ENCODE measurements around the gene SMCO4. TPM values are rescaled to one million over a fixed set of nuclear protein-coding genes. Genes with fewer than 3 reads are reported as not detected.

SMCO4 gene
- total and polyA plus RNA-seq, 2 experiments from 2014 or later = 62.9 to 85.4 TPM

DNA sequence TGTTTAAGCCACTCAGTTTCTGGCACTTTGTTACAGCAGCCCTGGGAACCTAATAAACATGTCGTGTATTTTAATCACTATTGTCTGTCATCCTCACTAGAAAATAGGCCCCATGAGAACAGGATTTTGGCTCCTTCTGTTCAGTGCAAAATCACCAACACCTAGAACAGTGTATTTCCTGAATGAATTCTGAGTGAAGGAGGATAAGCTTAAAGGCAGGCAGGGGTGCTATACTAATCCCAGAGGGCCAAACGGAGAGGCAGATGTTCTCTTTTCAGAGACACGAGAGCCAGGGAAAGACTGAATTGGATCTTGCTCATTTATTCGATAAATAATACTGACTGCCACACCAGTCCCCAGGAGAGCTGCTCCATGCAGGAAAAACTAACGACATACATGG lies 10.4 kb downstream of the SMCO4 start:
- TF ChIP-seq, protein P1, sequence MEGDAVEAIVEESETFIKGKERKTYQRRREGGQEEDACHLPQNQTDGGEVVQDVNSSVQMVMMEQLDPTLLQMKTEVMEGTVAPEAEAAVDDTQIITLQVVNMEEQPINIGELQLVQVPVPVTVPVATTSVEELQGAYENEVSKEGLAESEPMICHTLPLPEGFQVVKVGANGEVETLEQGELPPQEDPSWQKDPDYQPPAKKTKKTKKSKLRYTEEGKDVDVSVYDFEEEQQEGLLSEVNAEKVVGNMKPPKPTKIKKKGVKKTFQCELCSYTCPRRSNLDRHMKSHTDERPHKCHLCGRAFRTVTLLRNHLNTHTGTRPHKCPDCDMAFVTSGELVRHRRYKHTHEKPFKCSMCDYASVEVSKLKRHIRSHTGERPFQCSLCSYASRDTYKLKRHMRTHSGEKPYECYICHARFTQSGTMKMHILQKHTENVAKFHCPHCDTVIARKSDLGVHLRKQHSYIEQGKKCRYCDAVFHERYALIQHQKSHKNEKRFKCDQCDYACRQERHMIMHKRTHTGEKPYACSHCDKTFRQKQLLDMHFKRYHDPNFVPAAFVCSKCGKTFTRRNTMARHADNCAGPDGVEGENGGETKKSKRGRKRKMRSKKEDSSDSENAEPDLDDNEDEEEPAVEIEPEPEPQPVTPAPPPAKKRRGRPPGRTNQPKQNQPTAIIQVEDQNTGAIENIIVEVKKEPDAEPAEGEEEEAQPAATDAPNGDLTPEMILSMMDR (IDR thresholded peaks at IDR 0.05; ENCODE audit: low read depth, low read length) = no peak
- Histone ChIP-seq H3K36me3 (no peaks in the 10 kb centered on the region), H3K4me3 (no peak overlapping the region), H3K4me1 (ENCODE audit: low read depth) (peaks cover 87% of the 10 kb centered on the region), H3K9me3 (ENCODE audit: low read depth) (no peaks in the 10 kb centered on the region), H3K27me3 (no peaks in the 10 kb centered on the region), H3K27ac (peak overlapping the region; percentile 96)
- no peak for DNase-seq (ENCODE audit: low read depth in 1 of 2, low spot score in 1 of 2)

DNA sequence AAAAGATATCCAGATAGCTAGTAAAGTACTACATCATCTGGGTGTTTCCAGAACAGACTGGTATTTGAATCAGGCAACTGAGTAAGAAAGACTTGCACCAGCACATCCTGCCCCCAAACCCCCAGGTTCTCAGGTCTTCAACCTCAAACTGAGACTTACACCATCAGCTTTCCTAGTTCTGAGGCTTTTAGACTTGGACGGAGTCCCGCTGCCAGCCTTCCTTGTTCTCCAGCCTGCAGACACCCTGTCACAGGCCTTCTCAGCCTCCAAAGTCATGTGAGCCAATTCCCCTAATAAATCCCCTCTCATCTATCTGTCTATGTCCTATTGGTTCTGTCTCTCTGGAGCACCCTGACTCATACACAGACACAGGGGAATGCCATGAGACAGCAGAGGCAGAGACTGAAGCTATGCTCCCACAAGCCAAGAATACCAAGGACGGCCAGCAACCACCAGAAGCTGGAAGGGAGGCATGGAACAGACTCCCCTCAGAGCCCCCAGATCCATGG lies 10.9 kb downstream of the SMCO4 start:
- H3K36me3 ChIP-seq = no peaks in the 10 kb centered on the region
- no peaks in the 10 kb centered on the region for H3K9me3 ChIP-seq (ENCODE audit: low read depth)
- peaks cover 86% of the 10 kb centered on the region for H3K4me1 ChIP-seq (ENCODE audit: low read depth)
- H3K27ac ChIP-seq = peak overlapping the region; percentile 96
- H3K4me3 ChIP-seq = no peak overlapping the region
- DNase-seq (ENCODE audit: low read depth in 1 of 2, low spot score in 1 of 2) = peak in 1 of 2 donors; percentile 19
- H3K27me3 ChIP-seq = no peaks in the 10 kb centered on the region
- TF ChIP-seq, protein P1 (IDR thresholded peaks at IDR 0.05; ENCODE audit: low read depth, low read length) = no peak

DNA sequence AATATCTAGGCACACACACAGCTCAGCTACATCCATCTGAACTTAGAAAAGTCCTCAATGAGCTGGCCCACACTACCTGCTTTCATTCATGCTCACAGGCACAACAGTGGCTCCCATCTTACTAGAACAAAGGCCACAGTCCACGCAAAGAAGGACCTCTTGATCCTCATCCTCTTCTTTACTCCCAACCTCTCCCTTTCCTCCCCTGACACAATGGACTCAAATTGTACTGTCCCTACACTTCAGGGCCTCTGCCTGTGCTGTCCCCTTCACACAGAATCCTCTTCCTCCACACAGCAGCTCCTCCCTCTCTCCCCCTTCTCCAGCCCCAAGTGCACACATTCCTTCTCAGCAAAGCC lies 12.7 kb downstream of the SMCO4 start:
- TF ChIP-seq, protein P1 (IDR thresholded peaks at IDR 0.05; ENCODE audit: low read depth, low read length) = no peak
- H3K27ac ChIP-seq = peak overlapping the region; percentile 96
- DNase-seq (ENCODE audit: low read depth in 1 of 2, low spot score in 1 of 2) = no peak

DNA sequence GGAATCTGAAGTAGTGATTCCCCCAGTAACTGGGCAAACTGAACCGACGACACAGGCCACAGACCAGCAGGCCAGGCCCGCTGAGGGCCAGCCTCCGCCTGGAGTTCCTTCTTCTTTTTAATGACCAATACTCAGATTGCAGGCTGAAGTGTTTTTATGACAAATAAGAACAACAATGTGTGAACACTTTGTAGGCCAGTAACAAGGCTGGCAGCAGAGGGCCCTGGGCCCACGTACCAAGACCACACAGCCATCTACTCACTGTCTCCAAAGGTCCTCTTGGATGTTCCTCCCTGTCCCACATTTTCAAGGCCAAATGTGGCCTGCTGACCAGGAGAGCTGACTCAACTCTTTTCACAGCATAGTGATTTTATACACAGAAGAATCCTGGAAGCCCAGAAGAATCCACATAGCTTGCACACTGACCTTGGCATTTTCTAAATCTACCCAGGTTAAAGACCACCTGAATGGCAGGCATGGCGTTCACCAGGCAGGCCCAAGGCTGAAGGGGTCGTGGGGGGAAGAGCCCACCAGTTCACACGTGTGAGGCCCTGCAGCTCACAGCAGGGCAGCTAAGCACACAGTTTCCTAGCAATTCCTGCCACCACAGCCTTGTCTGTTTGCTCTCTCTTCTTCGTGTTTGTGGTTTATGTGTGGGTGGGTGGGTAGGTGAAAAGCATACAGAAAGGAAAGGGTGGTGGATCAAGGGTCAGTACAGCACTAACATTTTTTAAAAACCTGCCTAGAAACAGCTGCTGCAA lies 13.3 kb downstream of the SMCO4 start:
- TF ChIP-seq, protein P1 (IDR thresholded peaks at IDR 0.05; ENCODE audit: low read depth, low read length) = no peak
- Histone ChIP-seq H3K27ac (peak overlapping the region; percentile 96), H3K27me3 (no peaks in the 10 kb centered on the region), H3K4me3 (no peak overlapping the region), H3K36me3 (no peaks in the 10 kb centered on the region), H3K9me3 (ENCODE audit: low read depth) (no peaks in the 10 kb centered on the region), H3K4me1 (ENCODE audit: low read depth) (peaks cover 84% of the 10 kb centered on the region)
- DNase-seq (ENCODE audit: low read depth in 1 of 2, low spot score in 1 of 2) = no peak

More for the DNA sequence above, 12.7 kb downstream of the SMCO4 start:
- Histone ChIP-seq H3K27me3 (no peaks in the 10 kb centered on the region), H3K36me3 (no peaks in the 10 kb centered on the region), H3K4me3 (no peak overlapping the region), H3K4me1 (ENCODE audit: low read depth) (peaks cover 85% of the 10 kb centered on the region), H3K9me3 (ENCODE audit: low read depth) (no peaks in the 10 kb centered on the region)

DNA sequence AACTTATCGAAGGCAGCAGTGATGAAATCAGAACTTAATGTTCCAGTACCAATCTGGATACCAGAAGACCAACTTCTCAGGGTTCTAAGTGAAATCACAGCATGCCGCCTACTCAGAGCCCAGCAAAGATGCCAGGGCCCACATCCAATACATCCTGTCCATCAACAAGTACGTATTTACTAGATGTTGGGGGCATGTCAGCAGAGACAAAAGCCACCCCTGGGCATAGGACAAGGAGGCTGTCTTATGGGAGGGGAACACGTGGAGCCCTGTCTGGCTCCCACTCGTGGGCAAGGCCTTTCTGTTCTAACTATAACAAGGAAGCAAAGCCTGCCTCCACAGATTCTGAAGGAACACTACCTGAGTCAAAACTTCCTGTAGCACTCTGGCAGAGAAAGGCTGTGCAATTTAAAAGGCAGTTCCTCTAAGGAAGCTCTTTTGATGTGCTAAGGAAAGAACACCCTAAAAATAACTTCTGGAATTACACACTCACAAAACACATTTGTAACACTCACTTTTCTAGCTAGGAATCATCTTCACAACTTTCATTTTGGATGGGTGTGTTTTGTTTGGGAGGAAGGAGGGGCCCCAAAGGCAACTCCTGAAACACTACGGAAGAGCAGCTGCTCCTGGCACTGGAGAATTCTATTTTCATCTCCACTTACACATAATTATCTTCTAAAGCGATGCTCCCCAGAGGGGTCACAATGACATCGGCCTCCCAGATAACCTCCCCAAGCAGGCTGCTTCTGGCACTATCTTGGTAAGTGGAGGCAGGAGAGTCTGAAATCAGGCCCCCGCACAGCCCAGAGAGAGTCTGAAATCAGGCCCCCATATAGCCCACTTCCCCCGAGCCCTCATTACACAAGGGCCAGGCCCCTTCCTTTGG lies 14.2 kb downstream of the SMCO4 start:
- H3K4me1 ChIP-seq (ENCODE audit: low read depth) = peaks cover 79% of the 10 kb centered on the region

More for the DNA sequence above, 14.2 kb downstream of the SMCO4 start:
- TF ChIP-seq, protein P1 (IDR thresholded peaks at IDR 0.05; ENCODE audit: low read depth, low read length) = no peak
- DNase-seq (ENCODE audit: low read depth in 1 of 2, low spot score in 1 of 2) = no peak
- Histone ChIP-seq H3K9me3 (ENCODE audit: low read depth) (no peaks in the 10 kb centered on the region), H3K27me3 (no peaks in the 10 kb centered on the region), H3K36me3 (no peaks in the 10 kb centered on the region), H3K4me3 (no peak overlapping the region), H3K27ac (peak overlapping the region; percentile 96)
